PC-3 (cell line): Measurements from ENCODE around the gene CNTNAP2. TPM values are rescaled to one million over a fixed set of nuclear protein-coding genes. Genes with fewer than 3 reads are reported as not detected.

ENCODE experiments used
- ATAC-seq: fragments of 200-7000 bp; cut with Tn5 transposase; 2 replicates; pipeline ENCODE4 v1.9.1; 2020; ENCODE audit warnings: mild to moderate bottlenecking, moderate library complexity
- BruUV-seq: library from RNA; stranded (reverse); fragments of 400-500 nt; replicated peaks from 2 replicates; lab custom pipeline; 2021; lab: Mats Ljungman, UMichigan
- CTCF ChIA-PET: fragments of 300-600 bp; sonication (Branson Sonifier 250); formaldehyde crosslinking; loops from one replicate; lab custom pipeline; 2022; ENCODE audit warnings: antibody characterized with exemption; lab: Charles Lee
- POLR2A ChIA-PET: fragments of 300-600 bp; sonication (Branson Sonifier 250); formaldehyde crosslinking; loops from one replicate; lab custom pipeline; 2022; ENCODE audit warnings: antibody characterized with exemption; ENCODE audit not compliant: unreplicated experiment; lab: Charles Lee
- DNase-seq: peaks from one replicate; pipeline ENCODE4 v3.0.0-alpha.2; 2015
- H2AFZ ChIP-seq: fragments of 300-600 bp; sonication (generic); 2 replicates; pipeline ENCODE4 v1.6.0; 2016; ENCODE audit warnings: antibody characterized with exemption, low read length
- H3F3A ChIP-seq: fragments of 300-600 bp; sonication (generic); one replicate; pipeline ENCODE4 v1.6.0; 2017; ENCODE audit warnings: antibody characterized with exemption, low read length, control low read depth, mild to moderate bottlenecking; ENCODE audit not compliant: unreplicated experiment
- H3K27ac ChIP-seq: fragments of 300-600 bp; sonication (generic); 2 replicates; pipeline ENCODE4 v1.5.1; 2016; ENCODE audit warnings: mild to moderate bottlenecking, low read length
- H3K27me3 ChIP-seq: fragments of 300-600 bp; sonication (generic); 2 replicates; pipeline ENCODE4 v1.6.1; 2016; ENCODE audit warnings: low read length, mixed read lengths
- H3K36me3 ChIP-seq: fragments of 300-600 bp; sonication (generic); 2 replicates; pipeline ENCODE4 v1.6.1; 2016; ENCODE audit warnings: low read depth, mixed run types, low read length, mixed read lengths
- H3K4me1 ChIP-seq: fragments of 300-600 bp; sonication (generic); 2 replicates; pipeline ENCODE4 v1.5.1; 2016; ENCODE audit warnings: low read length; ENCODE audit not compliant: insufficient read depth
- H3K4me2 ChIP-seq: fragments of 300-600 bp; sonication (generic); 2 replicates; pipeline ENCODE4 v1.6.0; 2016; ENCODE audit warnings: low read length
- H3K4me3 ChIP-seq: fragments of 300-600 bp; sonication (generic); 2 replicates; pipeline ENCODE4 v1.5.1; 2016; ENCODE audit warnings: mild to moderate bottlenecking, low read length, mixed read lengths
- H3K79me2 ChIP-seq: fragments of 300-600 bp; sonication (generic); 2 replicates; pipeline ENCODE4 v1.6.1; 2017; ENCODE audit warnings: low read length, mixed read lengths
- H3K9ac ChIP-seq: fragments of 300-600 bp; sonication (generic); 2 replicates; pipeline ENCODE4 v1.6.0; 2016; ENCODE audit warnings: mild to moderate bottlenecking, low read length
- H3K9me2 ChIP-seq: fragments of 300-600 bp; sonication (generic); replicated peaks from 2 replicates; pipeline ENCODE4 v1.6.1; 2016; ENCODE audit warnings: mixed run types, low read length, mixed read lengths
- H3K9me3 ChIP-seq: fragments of 300-600 bp; sonication (generic); 2 replicates; pipeline ENCODE4 v1.6.1; 2016; ENCODE audit warnings: low read length, mixed read lengths
- H4K20me1 ChIP-seq: fragments of 300-600 bp; sonication (generic); 2 replicates; pipeline ENCODE4 v1.6.1; 2016; ENCODE audit warnings: low read length, mixed read lengths
- EZH2 ChIP-seq: fragments of 300-600 bp; sonication (generic); IDR thresholded peaks from one replicate; pipeline ENCODE4 v1.6.1; 2017; ENCODE audit warnings: antibody characterized with exemption, mild to moderate bottlenecking, low read length; ENCODE audit not compliant: unreplicated experiment
- EZH2phosphoT487 ChIP-seq: fragments of 300-600 bp; sonication (generic); IDR thresholded peaks from 2 replicates; pipeline ENCODE4 v1.6.1; 2018; ENCODE audit warnings: mild to moderate bottlenecking, antibody characterized with exemption, low read length, borderline replicate concordance
- intact Hi-C: fragments of 100-400 bp; cut with micrococcal nuclease; formaldehyde crosslinking; loops from 2 replicates; pipeline ENCODE4 v1.9.0; 2023
- total RNA-seq: library from RNA; depleted of rRNA; stranded (reverse); fragments of >200 nt; gene quantifications from 2 replicates; pipeline ENCODE4 v1.2.3, GENCODE V29; 2014
- TF ChIP-seq, protein P1 (sequence below): fragments of 300-600 bp; sonication (generic); conservative IDR thresholded peaks from 2 replicates; pipeline ENCODE4 v1.5.1; 2017; ENCODE audit warnings: antibody characterized with exemption, low read depth, mild to moderate bottlenecking, low read length

CNTNAP2 gene
- total RNA-seq, 1 experiment from 2014 or later, result 1.5 TPM

DNA sequence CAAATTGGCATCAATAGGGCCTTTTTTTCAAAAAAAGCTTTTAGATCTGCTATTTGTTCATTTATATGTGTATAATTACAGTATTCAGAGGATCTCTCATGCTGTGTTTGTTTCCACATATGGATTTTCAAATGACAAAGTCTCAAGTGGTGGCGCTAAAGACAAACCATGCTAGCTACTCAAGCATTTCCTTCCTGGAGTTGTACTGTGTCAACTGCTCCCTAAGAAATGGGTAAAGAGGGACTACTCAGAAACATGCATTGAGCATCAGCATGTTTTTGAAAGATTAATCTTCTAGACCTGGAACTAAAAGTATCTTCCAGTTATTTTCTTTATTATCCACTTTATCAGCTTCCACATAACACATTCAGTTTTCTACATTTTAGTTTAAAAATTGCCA, 12.7 kb downstream of the CNTNAP2 start:
- intact Hi-C loops, result loop anchor here (5.0 kb wide), 2 partner anchors 88 to 238 kb away; no protein-coding TSS in a partner anchor
- H3K4me2 ChIP-seq, result no peak overlapping the region
- H3K36me3 ChIP-seq, result no peaks in the 10 kb centered on the region
- DNase-seq (no peak), ATAC-seq (no peak)
- H2AFZ ChIP-seq, result no peak overlapping the region
- ChIA-PET POLR2A (no interaction called here), CTCF (no interaction called here)
- no peaks in the 10 kb centered on the region for H3K79me2 ChIP-seq
- H3K9me3 ChIP-seq, result no peaks in the 10 kb centered on the region
- H3K27me3 ChIP-seq, result no peaks in the 10 kb centered on the region
- 0 out of 2 replicates have a peak, but pooled peaks cover 3% of the 10 kb centered on the region for H3K4me1 ChIP-seq
- no peak overlapping the region for H3K4me3 ChIP-seq
- no peaks in the 10 kb centered on the region for H3F3A ChIP-seq
- no peaks in the 10 kb centered on the region for H3K9me2 ChIP-seq
- TF ChIP-seq EZH2phosphoT487 (no peak), EZH2 (no peak)
- TF ChIP-seq, protein P1, sequence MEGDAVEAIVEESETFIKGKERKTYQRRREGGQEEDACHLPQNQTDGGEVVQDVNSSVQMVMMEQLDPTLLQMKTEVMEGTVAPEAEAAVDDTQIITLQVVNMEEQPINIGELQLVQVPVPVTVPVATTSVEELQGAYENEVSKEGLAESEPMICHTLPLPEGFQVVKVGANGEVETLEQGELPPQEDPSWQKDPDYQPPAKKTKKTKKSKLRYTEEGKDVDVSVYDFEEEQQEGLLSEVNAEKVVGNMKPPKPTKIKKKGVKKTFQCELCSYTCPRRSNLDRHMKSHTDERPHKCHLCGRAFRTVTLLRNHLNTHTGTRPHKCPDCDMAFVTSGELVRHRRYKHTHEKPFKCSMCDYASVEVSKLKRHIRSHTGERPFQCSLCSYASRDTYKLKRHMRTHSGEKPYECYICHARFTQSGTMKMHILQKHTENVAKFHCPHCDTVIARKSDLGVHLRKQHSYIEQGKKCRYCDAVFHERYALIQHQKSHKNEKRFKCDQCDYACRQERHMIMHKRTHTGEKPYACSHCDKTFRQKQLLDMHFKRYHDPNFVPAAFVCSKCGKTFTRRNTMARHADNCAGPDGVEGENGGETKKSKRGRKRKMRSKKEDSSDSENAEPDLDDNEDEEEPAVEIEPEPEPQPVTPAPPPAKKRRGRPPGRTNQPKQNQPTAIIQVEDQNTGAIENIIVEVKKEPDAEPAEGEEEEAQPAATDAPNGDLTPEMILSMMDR, result no peak
- BruUV-seq, result no TSS peak
- no peak overlapping the region for H3K27ac ChIP-seq
- H4K20me1 ChIP-seq, result no peaks in the 10 kb centered on the region
- H3K9ac ChIP-seq, result no peak overlapping the region

- no peak for TF ChIP-seq EZH2phosphoT487
- TF ChIP-seq EZH2, result no peak
- TF ChIP-seq, protein P1, result no peak
- Histone ChIP-seq H3F3A (no peaks in the 10 kb centered on the region), H3K4me2 (no peak overlapping the region), H3K9me3 (no peaks in the 10 kb centered on the region), H2AFZ (no peak overlapping the region), H3K27me3 (no peaks in the 10 kb centered on the region), H3K9ac (no peak overlapping the region), H3K9me2 (no peaks in the 10 kb centered on the region), H3K36me3 (no peaks in the 10 kb centered on the region), H3K4me1 (0 out of 2 replicates have a peak, but pooled peaks cover 3% of the 10 kb centered on the region), H4K20me1 (no peaks in the 10 kb centered on the region), H3K4me3 (no peak overlapping the region), H3K79me2 (no peaks in the 10 kb centered on the region), H3K27ac (no peak overlapping the region)
- ChIA-PET CTCF (no interaction called here), POLR2A (no interaction called here)
- BruUV-seq, result no TSS peak
- no peak for ATAC-seq
- intact Hi-C loops, result loop anchor here (5.0 kb wide), 2 partner anchors 87 to 237 kb away; no protein-coding TSS in a partner anchor
- DNase-seq, result no peak
These were observed 13.4 kb downstream of the CNTNAP2 start for GRCh38 chr7:146129997-146130396.

GRCh38 chr7:146131701-146132100, 15.1 kb downstream of the CNTNAP2 start:
- POLR2A ChIA-PET, result no interaction called here

More at GRCh38 chr7:146131701-146132100, 15.1 kb downstream of the CNTNAP2 start:
- H2AFZ ChIP-seq, result no peak overlapping the region
- no peak overlapping the region for H3K9ac ChIP-seq
- ATAC-seq (peak; percentile 49), DNase-seq (no peak)
- peak overlapping the region; percentile 31; the same call in 1 of the 2 replicates for H3K4me2 ChIP-seq
- no peak overlapping the region for H3K27ac ChIP-seq
- no peaks in the 10 kb centered on the region for H3K79me2 ChIP-seq
- intact Hi-C loops, result no loop called here
- H3K36me3 ChIP-seq, result no peaks in the 10 kb centered on the region
- BruUV-seq, result no TSS peak
- CTCF ChIA-PET, result no interaction called here
- H3K9me2 ChIP-seq, result no peaks in the 10 kb centered on the region
- TF ChIP-seq EZH2phosphoT487 (no peak), EZH2 (no peak)
- TF ChIP-seq, protein P1, result no peak; the same call in 1 of the 2 replicates
- no peaks in the 10 kb centered on the region for H3K9me3 ChIP-seq
- no peak overlapping the region for H3K4me3 ChIP-seq
- H3K27me3 ChIP-seq, result no peaks in the 10 kb centered on the region
- H3K4me1 ChIP-seq, result 0 out of 2 replicates have a peak, but pooled peaks cover 3% of the 10 kb centered on the region
- H3F3A ChIP-seq, result no peaks in the 10 kb centered on the region
- H4K20me1 ChIP-seq, result no peaks in the 10 kb centered on the region
